Retinal pigment epithelial cell (primary cell): ENCODE measurements around the gene LTF.

ENCODE experiments used
- DNase-seq: peaks from one replicate; pipeline ENCODE4 v3.0.0-alpha.2; 2010; ENCODE audit warnings: low read depth
- H3K4me3 ChIP-seq: 2 replicates; pipeline ENCODE4 v1.5.1; 2011; ENCODE audit warnings: mild to moderate bottlenecking, low read length, control low read depth, moderate library complexity
- CTCF ChIP-seq: conservative IDR thresholded peaks from 2 replicates; pipeline ENCODE4 v1.5.1; 2011; ENCODE audit warnings: low read depth, low read length, control low read depth, inconsistent platforms

The LTF gene

GRCh38 chr3:46477145-46477544 lies 12.4 kb upstream of the LTF start:
- TF ChIP-seq CTCF = no peak
- H3K4me3 ChIP-seq = no peak overlapping the region
- DNase-seq = no peak

GRCh38 chr3:46472736-46473135 lies 8.0 kb upstream of the LTF start:
- TF ChIP-seq CTCF = no peak
- DNase-seq = no peak

GRCh38 chr3:46471371-46471914 lies 6.7 kb upstream of the LTF start:
- H3K4me3 ChIP-seq = no peak overlapping the region
- no peak for TF ChIP-seq CTCF
- no peak for DNase-seq

More at GRCh38 chr3:46472736-46473135, 8.0 kb upstream of the LTF start:
- no peak overlapping the region for H3K4me3 ChIP-seq

DNA sequence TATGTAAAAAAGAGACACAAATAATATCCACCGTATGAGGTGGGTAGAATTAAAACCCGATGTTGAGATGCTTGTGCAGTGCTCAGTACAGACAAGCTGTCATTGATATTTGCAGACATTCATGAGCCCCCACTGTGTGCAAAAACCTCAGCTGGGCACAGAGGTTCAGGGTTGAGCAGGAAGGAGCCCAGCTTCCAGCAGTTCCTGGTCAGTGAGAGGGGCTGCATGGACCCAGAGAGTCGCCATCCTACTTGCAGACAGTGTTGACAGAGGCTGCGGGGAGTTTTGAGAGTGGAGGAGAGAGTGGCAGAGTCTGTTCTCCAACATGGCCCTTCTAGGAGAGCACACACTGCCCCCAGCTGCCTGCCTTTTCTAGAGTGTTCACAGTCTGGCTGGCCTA lies 6.1 kb upstream of the LTF start:
- H3K4me3 ChIP-seq = no peak overlapping the region
- TF ChIP-seq CTCF = no peak
- no peak for DNase-seq

GRCh38 chr3:46469680-46470357 lies 5.1 kb upstream of the LTF start:
- DNase-seq = no peak
- H3K4me3 ChIP-seq = no peak overlapping the region
- no peak for TF ChIP-seq CTCF

DNA sequence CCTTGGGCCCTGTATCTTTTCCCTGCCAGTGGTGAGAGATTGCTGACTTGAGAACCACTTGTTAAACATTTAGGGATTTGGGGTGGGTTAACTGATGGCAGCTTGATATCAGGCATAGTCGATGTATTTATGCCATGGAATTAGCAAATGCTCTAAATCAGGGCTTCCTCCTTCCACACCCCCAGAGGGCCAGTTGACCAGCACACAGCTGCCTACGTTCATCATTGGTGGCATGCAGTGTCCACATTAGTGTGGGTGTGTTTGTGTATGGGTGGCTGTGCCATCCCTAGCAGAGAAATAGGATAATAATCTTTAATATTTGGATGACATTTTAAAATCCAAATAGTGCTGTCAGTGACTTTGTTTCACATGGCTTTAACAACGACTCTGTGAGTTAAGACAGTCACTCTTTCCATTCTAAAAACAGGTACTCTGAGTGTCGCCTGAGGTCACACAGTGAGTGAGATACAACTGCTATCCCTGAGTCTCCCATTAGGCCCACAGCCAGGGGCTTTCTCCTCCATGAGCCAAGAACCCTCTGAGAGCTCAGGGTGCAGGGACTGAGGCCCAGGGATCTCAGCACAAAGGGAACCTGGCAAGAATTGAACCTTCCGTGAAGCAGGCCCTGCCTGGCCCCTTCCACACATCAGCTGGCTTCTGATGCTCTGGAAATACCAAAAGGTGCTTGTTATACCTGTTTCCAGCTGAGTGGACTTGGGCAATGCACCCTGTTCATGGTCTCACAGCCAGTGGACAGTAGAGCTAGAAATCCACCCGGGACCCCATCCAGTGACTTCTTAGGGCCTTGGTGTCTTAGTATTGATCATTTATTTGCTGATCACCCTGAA lies 4.3 kb upstream of the LTF start:
- no peak for TF ChIP-seq CTCF
- H3K4me3 ChIP-seq = no peak overlapping the region
- DNase-seq = no peak
